Jurkat, Clone E6-1 (cell line): Measurements from ENCODE around the gene VWCE.
A peak's percentile ranks its signal among the peaks of the same experiment; 100 is the strongest.
"Not testable (repeated sequence)": the region's sequence is repeated elsewhere in the genome, so short reads cannot be mapped to it uniquely, and the experiment has no call there.

ENCODE experiments used
- DNase-seq: peaks from one replicate; pipeline ENCODE4 v3.0.0-alpha.2; 2011; ENCODE audit warnings: low read depth, low spot score
- H3K4me3 ChIP-seq: 2 replicates; pipeline ENCODE4 v1.5.1; 2011; ENCODE audit warnings: mild to moderate bottlenecking, low read length, control low read depth, moderate library complexity

VWCE gene

GRCh38 chr11:61265357-61265756 is 29.8 kb downstream of the VWCE start:
- no peak overlapping the region for H3K4me3 ChIP-seq
- no peak for DNase-seq

GRCh38 chr11:61264795-61265194 is 30.3 kb downstream of the VWCE start:
- DNase-seq: no peak
- H3K4me3 ChIP-seq: no peak overlapping the region

GRCh38 chr11:61264371-61264770 is 30.7 kb downstream of the VWCE start:
- DNase-seq: no peak

GRCh38 chr11:61259363-61259762 is 35.8 kb downstream of the VWCE start:
- DNase-seq: no peak
- no peak overlapping the region for H3K4me3 ChIP-seq

More at GRCh38 chr11:61264371-61264770, 30.7 kb downstream of the VWCE start:
- no peak overlapping the region for H3K4me3 ChIP-seq

GRCh38 chr11:61258546-61258945 is 36.6 kb downstream of the VWCE start:
- DNase-seq: no peak
- no peak overlapping the region for H3K4me3 ChIP-seq

- no peak overlapping the region for H3K4me3 ChIP-seq
- no peak for DNase-seq
These were observed 38.2 kb downstream of the VWCE start for GRCh38 chr11:61256710-61257482.

- peak; percentile 38 for DNase-seq
- H3K4me3 ChIP-seq: no peak overlapping the region
These were observed 40.6 kb downstream of the VWCE start for GRCh38 chr11:61254403-61255025.

GRCh38 chr11:61252332-61252731 is 42.8 kb downstream of the VWCE start:
- H3K4me3 ChIP-seq, DNase-seq: not testable (repeated sequence)

GRCh38 chr11:61250796-61251765 is 44.0 kb downstream of the VWCE start:
- DNase-seq, H3K4me3 ChIP-seq: not testable (repeated sequence)

GRCh38 chr11:61249201-61249600 is 45.9 kb downstream of the VWCE start:
- not testable (repeated sequence) for DNase-seq, H3K4me3 ChIP-seq

GRCh38 chr11:61248071-61248470 is 47.0 kb downstream of the VWCE start:
- H3K4me3 ChIP-seq, DNase-seq: not testable (repeated sequence)

GRCh38 chr11:61245284-61245964 is 49.7 kb downstream of the VWCE start:
- not testable (repeated sequence) for DNase-seq, H3K4me3 ChIP-seq

- not testable (repeated sequence) for DNase-seq
These were observed 53.6 kb downstream of the VWCE start for GRCh38 chr11:61241526-61241925.

GRCh38 chr11:61240875-61241274 is 54.2 kb downstream of the VWCE start, which contains the start of gene PGA5:
Gene PGA5 (plus strand): TSS chr11:61241175. CDS start chr11:61241227, 52 bp downstream.
- not testable (repeated sequence) for DNase-seq, H3K4me3 ChIP-seq

More at GRCh38 chr11:61241526-61241925, 53.6 kb downstream of the VWCE start:
- not testable (repeated sequence) for H3K4me3 ChIP-seq

- not testable (repeated sequence) for H3K4me3 ChIP-seq
These were observed 54.8 kb downstream of the VWCE start for GRCh38 chr11:61240288-61240687.

GRCh38 chr11:61237130-61237529 is 58.0 kb downstream of the VWCE start:
- not testable (repeated sequence) for H3K4me3 ChIP-seq, DNase-seq

More at GRCh38 chr11:61240288-61240687, 54.8 kb downstream of the VWCE start:
- DNase-seq: not testable (repeated sequence)

GRCh38 chr11:61232548-61233145 is 62.5 kb downstream of the VWCE start:
- not testable (repeated sequence) for DNase-seq, H3K4me3 ChIP-seq

GRCh38 chr11:61231585-61231984 is 63.5 kb downstream of the VWCE start:
- DNase-seq, H3K4me3 ChIP-seq: not testable (repeated sequence)
